SK-N-SH (cell line): Measurements from ENCODE around the gene POU3F1. TPM values are rescaled to one million over a fixed set of nuclear protein-coding genes. Genes with fewer than 3 reads are reported as not detected.

Source experiments
- CTCF ChIA-PET: fragments of 300-600, 350-600 bp; formaldehyde crosslinking; extraction: SDS; loops from one replicate; lab custom pipeline; 2021; lab: Yijun Ruan, JAX
- POLR2A ChIA-PET: fragments of 350-600 bp; sonication (Branson Sonifier 250); formaldehyde crosslinking; extraction: SDS; loops from one replicate; lab custom pipeline; 2020; ENCODE audit warnings: antibody characterized with exemption, inconsistent platforms; lab: Yijun Ruan, JAX
- DNase-seq: peaks from one replicate; pipeline ENCODE4 v3.0.0; 2012
- H2AFZ ChIP-seq: fragments of 200-600 bp; sonication (generic); 2 replicates; pipeline ENCODE4 v1.8.1; 2016; ENCODE audit warnings: antibody characterized with exemption, mild to moderate bottlenecking, low read depth
- H3F3A ChIP-seq: fragments of 200-600 bp; sonication (generic); replicated peaks from 2 replicates; pipeline ENCODE3; 2016; ENCODE audit warnings: antibody characterized with exemption, mild to moderate bottlenecking; ENCODE audit not compliant: insufficient read depth
- H3K27ac ChIP-seq, 2 experiments: fragments of 200-500 bp in 1 of 2; fragments of 200-600 bp in 1 of 2; sonication (Bioruptor generic) in 1 of 2; sonication (generic), shearing (Covaris generic) in 1 of 2; 2 replicates each; pipeline versions ENCODE4 v1.5.1 to v1.6.1; 2014 to 2016; ENCODE audit warnings: low read depth in 2 of 2, inconsistent platforms in 1 of 2, low read length in 1 of 2, mild to moderate bottlenecking in 1 of 2, mixed read lengths in 1 of 2
- H3K27me3 ChIP-seq: fragments of 200-600 bp; sonication (generic), shearing (Covaris generic); 2 replicates; pipeline ENCODE4 v1.6.1; 2016; ENCODE audit warnings: mixed run types; ENCODE audit not compliant: insufficient read depth
- H3K36me3 ChIP-seq, 2 experiments: fragments of 200-500 bp in 1 of 2; fragments of 200-600 bp in 1 of 2; sonication (Bioruptor generic) in 1 of 2; sonication (generic) in 1 of 2; replicated peaks in 1 of 2; 2 replicates each; pipeline versions ENCODE3 to v1.5.1; 2014 to 2016; ENCODE audit warnings: low read length in 1 of 2, mild to moderate bottlenecking in 1 of 2; ENCODE audit not compliant: insufficient read depth in 2 of 2, control insufficient read depth in 1 of 2
- H3K4me1 ChIP-seq, 2 experiments: fragments of 200-500 bp in 1 of 2; fragments of 200-600 bp in 1 of 2; sonication (Bioruptor generic) in 1 of 2; sonication (generic), shearing (Covaris generic) in 1 of 2; 2 replicates each; pipeline versions ENCODE4 v1.5.1 to v1.6.1; 2014 to 2016; ENCODE audit warnings: low read depth in 1 of 2, low read length in 1 of 2, mixed run types in 1 of 2; ENCODE audit not compliant: insufficient read depth in 2 of 2, control insufficient read depth in 1 of 2
- H3K4me2 ChIP-seq: fragments of 200-600 bp; sonication (generic), shearing (Covaris generic); 2 replicates; pipeline ENCODE4 v1.6.1; 2017; ENCODE audit warnings: mixed run types
- H3K4me3 ChIP-seq, 2 experiments: fragments of 200-500 bp in 1 of 2; fragments of 200-600 bp in 1 of 2; sonication (Bioruptor generic) in 1 of 2; sonication (generic), shearing (Covaris generic) in 1 of 2; 2 replicates each; pipeline versions ENCODE4 v1.5.1 to v1.8.1; 2014 to 2016; ENCODE audit warnings: low read depth in 2 of 2, inconsistent platforms in 1 of 2, low read length in 1 of 2, mild to moderate bottlenecking in 1 of 2, mixed read lengths in 1 of 2, moderate library complexity in 1 of 2
- H3K79me2 ChIP-seq: fragments of 200-600 bp; sonication (generic); 2 replicates; pipeline ENCODE4 v1.8.1; 2017; ENCODE audit warnings: mild to moderate bottlenecking; ENCODE audit not compliant: insufficient read depth
- H3K9ac ChIP-seq: fragments of 200-600 bp; sonication (generic); 2 replicates; pipeline ENCODE4 v1.6.1; 2017; ENCODE audit warnings: mixed run types
- H3K9me2 ChIP-seq: fragments of 200-600 bp; sonication (generic); 2 replicates; pipeline ENCODE4 v1.6.1; 2017; ENCODE audit warnings: mixed run types
- H3K9me3 ChIP-seq: fragments of 200-600 bp; sonication (generic); 2 replicates; pipeline ENCODE4 v1.6.1; 2017; ENCODE audit warnings: mixed run types, mild to moderate bottlenecking, moderate library complexity
- H4K20me1 ChIP-seq: fragments of 200-600 bp; sonication (generic); 2 replicates; pipeline ENCODE4 v1.6.1; 2017; ENCODE audit warnings: mild to moderate bottlenecking, mixed run types; ENCODE audit not compliant: insufficient read depth
- ELF1 ChIP-seq: IDR thresholded peaks from 2 replicates; pipeline ENCODE4 v1.4.0; 2012
- EP300 ChIP-seq, 2 experiments: IDR thresholded peaks; 2 replicates each; pipeline versions ENCODE4 v1.4.0 to v1.6.1; 2012; ENCODE audit warnings: borderline replicate concordance in 1 of 2, low read depth in 1 of 2, low read length in 1 of 2
- FOSL2 ChIP-seq: IDR thresholded peaks from 2 replicates; pipeline ENCODE4 v1.4.0; 2012; ENCODE audit warnings: low read depth, mild to moderate bottlenecking, moderate library complexity, borderline replicate concordance
- MXI1 ChIP-seq: IDR thresholded peaks from 2 replicates; pipeline ENCODE4 v1.6.1; 2012; ENCODE audit warnings: mild to moderate bottlenecking, low read depth, low read length, improper control_type of control experiment
- NRF1 ChIP-seq: IDR thresholded peaks from 2 replicates; pipeline ENCODE4 v1.6.1; 2012; ENCODE audit warnings: low read depth, mild to moderate bottlenecking, low read length
- RAD21 ChIP-seq: IDR thresholded peaks from 2 replicates; pipeline ENCODE4 v1.6.1; 2012; ENCODE audit warnings: mild to moderate bottlenecking, low read length
- RFX5 ChIP-seq: IDR thresholded peaks from 2 replicates; pipeline ENCODE4 v1.6.1; 2012; ENCODE audit warnings: mild to moderate bottlenecking, improper control_type of control experiment, low read length
- RXRA ChIP-seq: IDR thresholded peaks from 2 replicates; pipeline ENCODE4 v1.4.0; 2012; ENCODE audit warnings: low read depth, mild to moderate bottlenecking, borderline replicate concordance
- SIN3A ChIP-seq: IDR thresholded peaks from 2 replicates; pipeline ENCODE4 v1.6.1; 2012; ENCODE audit warnings: low read depth, mild to moderate bottlenecking, low read length, moderate library complexity, borderline replicate concordance
- TAF1 ChIP-seq: IDR thresholded peaks from 2 replicates; pipeline ENCODE4 v1.6.1; 2012; ENCODE audit warnings: low read depth, mild to moderate bottlenecking, low read length, moderate library complexity, borderline replicate concordance
- TEAD4 ChIP-seq: IDR thresholded peaks from 2 replicates; pipeline ENCODE4 v1.4.0; 2012; ENCODE audit warnings: mild to moderate bottlenecking, borderline replicate concordance; ENCODE audit not compliant: insufficient read depth
- USF1 ChIP-seq: IDR thresholded peaks from 2 replicates; pipeline ENCODE4 v1.4.0; 2012; ENCODE audit warnings: low read depth, borderline replicate concordance
- USF2 ChIP-seq: fragments of 150-350 bp; IDR thresholded peaks from 2 replicates; pipeline ENCODE4 v1.6.1; 2017; ENCODE audit warnings: antibody characterized with exemption, low read length, low read depth, borderline replicate concordance
- WGBS: methylation state at CpG from one replicate; pipeline ENCODE4 v1.1.6; 2017; ENCODE audit warnings: low lambda C conversion rate; 5-methylcytosine and 5-hydroxymethylcytosine counted together
- polyA plus RNA-seq, 3 experiments: library from polyadenylated mRNA; depleted of rRNA; stranded (reverse); fragments of >200 nt; gene quantifications; 2 replicates each; pipeline ENCODE4 v1.2.3, GENCODE V29; 2012

The POU3F1 gene
- polyA plus RNA-seq, 1 of the 3 experiments (the other 2 are of a cell fraction), result not detected

- Histone ChIP-seq H3K27ac (no peak overlapping the region), H4K20me1 (no peaks in the 10 kb centered on the region), H2AFZ (no peak overlapping the region), H3K9ac (no peak overlapping the region), H3K4me1 (no peaks in the 10 kb centered on the region), H3K4me3 (no peak overlapping the region), H3K79me2 (no peaks in the 10 kb centered on the region), H3K4me2 (no peak overlapping the region), H3F3A (no peaks in the 10 kb centered on the region), H3K9me2 (no peaks in the 10 kb centered on the region), H3K9me3 (no peaks in the 10 kb centered on the region), H3K27me3 (peaks cover 39% of the 10 kb centered on the region; the same call in 1 of the 2 replicates), H3K36me3 (no peaks in the 10 kb centered on the region)
- no peak for DNase-seq
- no peak for TF ChIP-seq USF1
- no peak for TF ChIP-seq SIN3A
- TF ChIP-seq TAF1, result no peak
- TF ChIP-seq RXRA, result no peak
- TF ChIP-seq RAD21, result no peak
- no peak for TF ChIP-seq EP300 (IDR thresholded peaks at IDR 0.05; ENCODE audit: borderline replicate concordance in 1 of 2, low read depth in 1 of 2, low read length in 1 of 2)
- TF ChIP-seq TEAD4, result no peak
- POLR2A ChIA-PET, result no interaction called here
- WGBS, result 34% methylated on average over 3 of the region's 12 CpGs
- CTCF ChIA-PET, result no interaction called here
These were observed 39.2 kb upstream of the POU3F1 start for GRCh38 chr1:38085666-38086330.

GRCh38 chr1:38084700-38085099 lies 38.1 kb upstream of the POU3F1 start:
- H3K79me2 ChIP-seq, result no peaks in the 10 kb centered on the region
- H3K4me2 ChIP-seq, result no peak overlapping the region
- H3K4me3 ChIP-seq, result no peak overlapping the region
- no peaks in the 10 kb centered on the region for H3F3A ChIP-seq
- no peak overlapping the region for H3K27ac ChIP-seq
- H4K20me1 ChIP-seq, result no peaks in the 10 kb centered on the region
- H2AFZ ChIP-seq, result no peak overlapping the region
- H3K9me3 ChIP-seq, result no peaks in the 10 kb centered on the region
- 20% methylated on average over 1 of the region's 1 CpG for WGBS
- H3K9ac ChIP-seq, result no peak overlapping the region
- H3K4me1 ChIP-seq, result no peaks in the 10 kb centered on the region
- H3K9me2 ChIP-seq, result no peaks in the 10 kb centered on the region
- ChIA-PET CTCF (interaction anchor here (3.0 kb wide), 1 partner anchor 13 kb away, joined by 9 read pairs; no protein-coding TSS in a partner anchor), POLR2A (no interaction called here)
- no peak for DNase-seq
- no peaks in the 10 kb centered on the region for H3K36me3 ChIP-seq
- H3K27me3 ChIP-seq, result peaks cover 29% of the 10 kb centered on the region; the same call in 1 of the 2 replicates
- no peak for TF ChIP-seq SIN3A
- no peak for TF ChIP-seq MXI1
- no peak for TF ChIP-seq ELF1
- no peak for TF ChIP-seq TEAD4
- TF ChIP-seq RFX5, result no peak
- no peak for TF ChIP-seq NRF1
- no peak for TF ChIP-seq FOSL2
- no peak for TF ChIP-seq USF2
